K562 (cell line): ENCODE measurements around the gene PNLIPRP1. TPM values are rescaled to one million over a fixed set of nuclear protein-coding genes. Genes with fewer than 3 reads are reported as not detected.

ENCODE experiments used
- ATAC-seq: fragments of 200-7000 bp; cut with Tn5 transposase; 3 replicates; pipeline ENCODE4 v1.9.1; 2020; ENCODE audit warnings: moderate library complexity
- BruUV-seq: library from RNA; stranded (reverse); fragments of 400-500 nt; replicated peaks from 2 replicates; lab custom pipeline; 2021; lab: Mats Ljungman, UMichigan
- CTCF ChIA-PET: fragments of 300-600 bp; formaldehyde crosslinking; extraction: SDS; loops from one replicate; lab custom pipeline; 2021; ENCODE audit warnings: low intra/inter-chr PET ratio; lab: Yijun Ruan, JAX
- POLR2A ChIA-PET: fragments of 300-600, 350-650 bp; sonication (Branson Sonifier 250); formaldehyde crosslinking; extraction: SDS; loops from one replicate; lab custom pipeline; 2021; ENCODE audit warnings: antibody characterized with exemption, inconsistent platforms; lab: Yijun Ruan, JAX
- DNase-seq, 4 experiments: peaks; one replicate each; pipeline versions ENCODE4 v3.0.0 to v3.0.0-alpha.2; 2011 to 2018; ENCODE audit warnings: low spot score in 3 of 4, mixed read lengths in 3 of 4; ENCODE audit errors: extremely low read depth in 1 of 4
- FAIRE-seq: peaks from 2 replicates; lab custom pipeline; 2011; peaks lifted over from hg19 to GRCh38; lab: Jason Lieb, UNC
- H2AFZ ChIP-seq: 2 replicates; pipeline ENCODE4 v1.6.0; 2011; ENCODE audit warnings: low read depth, low read length, control low read depth, inconsistent platforms
- H3K27ac ChIP-seq: fragments of 200-600 bp; 3 replicates; pipeline ENCODE4 v1.8.0; 2011; ENCODE audit warnings: low read depth, mild to moderate bottlenecking, control low read depth, inconsistent platforms, low read length, moderate library complexity, mixed read lengths; ENCODE audit errors: extremely low read depth
- H3K27me3 ChIP-seq, 2 experiments: fragments of 300-600 bp in 1 of 2; 2 replicates in 1 of 2; 3 replicates in 1 of 2; pipeline versions ENCODE4 v1.6.0 to v1.8.0; 2011; ENCODE audit warnings: inconsistent platforms in 2 of 2, low read length in 2 of 2, mild to moderate bottlenecking in 1 of 2, mixed read lengths in 1 of 2, moderate library complexity in 1 of 2; ENCODE audit not compliant: control insufficient read depth in 2 of 2, insufficient read depth in 2 of 2
- H3K36me3 ChIP-seq: fragments of 300-600 bp; 3 replicates; pipeline ENCODE4 v1.8.0; 2011; ENCODE audit warnings: mild to moderate bottlenecking, low read length, inconsistent platforms; ENCODE audit not compliant: control insufficient read depth, insufficient read depth
- H3K4me1 ChIP-seq, 2 experiments: fragments of 200-600 bp in 1 of 2; replicated peaks in 1 of 2; 2 replicates in 1 of 2; 3 replicates in 1 of 2; pipeline versions ENCODE4 v1.5.1 to v1.8.0; 2011; ENCODE audit warnings: inconsistent platforms in 2 of 2, low read length in 2 of 2, mild to moderate bottlenecking in 1 of 2, mixed read lengths in 1 of 2, moderate library complexity in 1 of 2; ENCODE audit not compliant: control insufficient read depth in 2 of 2, insufficient read depth in 2 of 2
- H3K4me2 ChIP-seq: 2 replicates; pipeline ENCODE4 v1.6.1; 2011; ENCODE audit warnings: low read length, control low read depth, inconsistent platforms, mixed read lengths; ENCODE audit not compliant: insufficient read depth
- H3K4me3 ChIP-seq: fragments of 200-600 bp; sonication (generic), shearing (Covaris generic); 2 replicates; pipeline ENCODE4 v1.5.1; 2016; ENCODE audit warnings: control low read depth, inconsistent platforms
- H3K79me2 ChIP-seq: fragments of 200-600 bp; 3 replicates; pipeline ENCODE4 v1.8.0; 2011; ENCODE audit warnings: low read length, inconsistent platforms; ENCODE audit not compliant: control insufficient read depth, insufficient read depth
- H3K9ac ChIP-seq, 2 experiments: 2 replicates each; pipeline versions ENCODE4 v1.6.0 to v1.6.1; 2011; ENCODE audit warnings: low read depth in 2 of 2, low read length in 2 of 2, control low read depth in 1 of 2, inconsistent platforms in 1 of 2, mild to moderate bottlenecking in 1 of 2, mixed read lengths in 1 of 2; ENCODE audit not compliant: insufficient read depth in 1 of 2
- H3K9me1 ChIP-seq: one replicate; pipeline ENCODE4 v1.6.0; 2011; ENCODE audit warnings: inconsistent platforms, mild to moderate bottlenecking, low read length, moderate library complexity; ENCODE audit not compliant: control insufficient read depth, insufficient read depth
- H3K9me3 ChIP-seq: replicated peaks from 2 replicates; pipeline ENCODE4 v1.5.1; 2011; ENCODE audit warnings: low read depth, low read length, inconsistent platforms; ENCODE audit not compliant: control insufficient read depth, insufficient read depth
- H4K20me1 ChIP-seq: replicated peaks from 2 replicates; pipeline ENCODE4 v1.6.1; 2011; ENCODE audit warnings: low read length, inconsistent platforms, mixed read lengths; ENCODE audit not compliant: control insufficient read depth, insufficient read depth
- ARID2 ChIP-seq: fragments of 450-650 bp; IDR thresholded peaks from 2 replicates; pipeline ENCODE4 v1.6.1; 2017; ENCODE audit warnings: antibody characterized with exemption, mild to moderate bottlenecking
- CHD2 ChIP-seq: IDR thresholded peaks from 2 replicates; pipeline ENCODE4 v1.6.1; 2011; ENCODE audit warnings: low read depth, low read length
- GABPA ChIP-seq: fragments of 200-800 bp; sonication (Bioruptor generic); conservative IDR thresholded peaks from 2 replicates; pipeline ENCODE4 v1.6.1; 2016; ENCODE audit warnings: low read depth, missing genetic modification characterization, missing compliant biosample characterization
- WGBS: fragments of 100-300 bp; shearing (Covaris generic); methylation state at CpG from one replicate; pipeline ENCODE4 v1.1.6; 2016; ENCODE audit warnings: low coverage, mixed read lengths; ENCODE audit not compliant: insufficient coverage; ENCODE audit errors: missing lambda C conversion rate; 5-methylcytosine and 5-hydroxymethylcytosine counted together
- in situ Hi-C: fragments of 300-500 bp; cut with MboI; formaldehyde crosslinking; loops from 4 replicates; pipeline ENCODE4 v1.15.0; 2018; ENCODE audit warnings: inconsistent platforms, mixed read lengths
- intact Hi-C: fragments of 100-400 bp; cut with micrococcal nuclease; formaldehyde crosslinking; loops from 2 replicates; pipeline ENCODE4 v1.14.2; 2022
- polyA plus RNA-seq, 8 experiments: library from polyadenylated mRNA; depleted of rRNA in 4 of 8; stranded (reverse) in 5 of 8; unstranded in 3 of 8; fragments of >200 nt; fragmentation: Nextera tagmentation in 2 of 8; fragmentation: Illumina TruSeq in 1 of 8; extraction: Ambion mirVana in 2 of 8; extraction: Trizol in 1 of 8; gene quantifications; 2 replicates each; pipeline versions ENCODE4 v1.2.1 to v1.2.3, GENCODE V29; 2011 to 2014; ENCODE audit warnings: inconsistent platforms in 1 of 8, missing spikeins in 1 of 8
- total RNA-seq, 7 experiments: library from RNA; depleted of rRNA in 6 of 7; stranded (reverse); fragments of >200 nt in 6 of 7; fragmentation: Illumina TruSeq in 2 of 7; extraction: Trizol in 2 of 7; gene quantifications; 2 replicates each; pipeline versions ENCODE4 v1.2.1 to v1.2.3, GENCODE V29; 2011 to 2021; ENCODE audit warnings: low replicate concordance in 1 of 7
- TF ChIP-seq, protein P1 (sequence below): fragments of 250-450 bp; sonication (Bioruptor Pico); IDR thresholded peaks from 2 replicates; pipeline ENCODE4 v1.5.0; 2021; ENCODE audit warnings: mild to moderate bottlenecking, borderline replicate concordance
- TF ChIP-seq, protein P2 (sequence below), 2 experiments: fragments of 450-650 bp; conservative IDR thresholded peaks; 2 replicates each; pipeline ENCODE4 v1.6.1; 2017; ENCODE audit warnings: mild to moderate bottlenecking in 2 of 2, moderate library complexity in 2 of 2
- TF ChIP-seq, protein P3 (sequence below): fragments of 250-450 bp; sonication (Bioruptor Pico); IDR thresholded peaks from 2 replicates; pipeline ENCODE4 v1.8.0; 2021; ENCODE audit warnings: moderate library complexity, mild to moderate bottlenecking, inconsistent platforms

The PNLIPRP1 gene
- total and polyA plus RNA-seq, 9 of the 15 experiments (the other 6 are each of a cell fraction or from before 2014, with no cell fraction given), result 0.60 TPM; not detected in 8

DNA sequence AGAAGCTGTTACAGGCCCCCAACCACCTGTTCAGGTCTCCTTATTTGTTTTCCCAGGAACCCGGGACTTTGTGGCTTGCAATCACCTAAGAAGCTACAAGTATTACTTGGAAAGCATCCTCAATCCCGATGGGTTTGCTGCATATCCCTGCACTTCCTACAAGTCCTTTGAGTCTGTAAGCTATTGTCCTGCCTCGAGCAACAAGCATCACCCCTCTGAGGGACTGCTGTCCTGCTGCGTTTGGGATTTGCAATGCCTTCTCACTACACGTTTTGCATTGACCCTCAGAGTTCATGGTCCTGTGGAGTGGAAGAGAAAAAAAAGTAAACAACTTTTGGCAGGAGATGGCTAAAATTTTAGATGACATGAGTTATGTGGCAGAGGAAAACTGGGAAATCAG is 9.2 kb downstream of the PNLIPRP1 start:
- H3K79me2 ChIP-seq, result no peaks in the 10 kb centered on the region
- no peak overlapping the region for H3K9ac ChIP-seq
- intact Hi-C loops, result no loop called here
- H3K9me3 ChIP-seq, result no peaks in the 10 kb centered on the region
- no peak overlapping the region for H3K27ac ChIP-seq
- H3K4me1 ChIP-seq, result no peaks in the 10 kb centered on the region
- no peak overlapping the region for H3K4me2 ChIP-seq
- DNase-seq, result no peak
- 0% methylated on average over 5 of the region's 5 CpGs for WGBS
- no peak for ATAC-seq
- H3K27me3 ChIP-seq, result no peaks in the 10 kb centered on the region
- no peak overlapping the region for H3K4me3 ChIP-seq
- POLR2A ChIA-PET, result no interaction called here
- BruUV-seq, result no TSS peak
- no peaks in the 10 kb centered on the region for H3K36me3 ChIP-seq
- no peaks in the 10 kb centered on the region for H3K9me1 ChIP-seq
- H4K20me1 ChIP-seq, result no peaks in the 10 kb centered on the region
- CTCF ChIA-PET, result no interaction called here
- TF ChIP-seq ARID2 (no peak), GABPA (tag) (no peak), CHD2 (no peak)
- TF ChIP-seq, protein P1, sequence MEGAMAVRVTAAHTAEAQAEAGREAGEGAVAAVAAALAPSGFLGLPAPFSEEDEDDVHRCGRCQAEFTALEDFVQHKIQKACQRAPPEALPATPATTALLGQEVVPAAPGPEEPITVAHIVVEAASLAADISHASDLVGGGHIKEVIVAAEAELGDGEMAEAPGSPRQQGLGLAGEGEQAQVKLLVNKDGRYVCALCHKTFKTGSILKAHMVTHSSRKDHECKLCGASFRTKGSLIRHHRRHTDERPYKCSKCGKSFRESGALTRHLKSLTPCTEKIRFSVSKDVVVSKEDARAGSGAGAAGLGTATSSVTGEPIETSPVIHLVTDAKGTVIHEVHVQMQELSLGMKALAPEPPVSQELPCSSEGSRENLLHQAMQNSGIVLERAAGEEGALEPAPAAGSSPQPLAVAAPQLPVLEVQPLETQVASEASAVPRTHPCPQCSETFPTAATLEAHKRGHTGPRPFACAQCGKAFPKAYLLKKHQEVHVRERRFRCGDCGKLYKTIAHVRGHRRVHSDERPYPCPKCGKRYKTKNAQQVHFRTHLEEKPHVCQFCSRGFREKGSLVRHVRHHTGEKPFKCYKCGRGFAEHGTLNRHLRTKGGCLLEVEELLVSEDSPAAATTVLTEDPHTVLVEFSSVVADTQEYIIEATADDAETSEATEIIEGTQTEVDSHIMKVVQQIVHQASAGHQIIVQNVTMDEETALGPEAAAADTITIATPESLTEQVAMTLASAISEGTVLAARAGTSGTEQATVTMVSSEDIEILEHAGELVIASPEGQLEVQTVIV, result no peak
- TF ChIP-seq, protein P2, sequence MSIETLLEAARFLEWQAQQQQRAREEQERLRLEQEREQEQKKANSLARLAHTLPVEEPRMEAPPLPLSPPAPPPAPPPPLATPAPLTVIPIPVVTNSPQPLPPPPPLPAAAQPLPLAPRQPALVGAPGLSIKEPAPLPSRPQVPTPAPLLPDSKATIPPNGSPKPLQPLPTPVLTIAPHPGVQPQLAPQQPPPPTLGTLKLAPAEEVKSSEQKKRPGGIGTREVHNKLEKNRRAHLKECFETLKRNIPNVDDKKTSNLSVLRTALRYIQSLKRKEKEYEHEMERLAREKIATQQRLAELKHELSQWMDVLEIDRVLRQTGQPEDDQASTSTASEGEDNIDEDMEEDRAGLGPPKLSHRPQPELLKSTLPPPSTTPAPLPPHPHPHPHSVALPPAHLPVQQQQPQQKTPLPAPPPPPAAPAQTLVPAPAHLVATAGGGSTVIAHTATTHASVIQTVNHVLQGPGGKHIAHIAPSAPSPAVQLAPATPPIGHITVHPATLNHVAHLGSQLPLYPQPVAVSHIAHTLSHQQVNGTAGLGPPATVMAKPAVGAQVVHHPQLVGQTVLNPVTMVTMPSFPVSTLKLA (conservative IDR thresholded peaks at IDR 0.05), result no peak
- TF ChIP-seq, protein P3, sequence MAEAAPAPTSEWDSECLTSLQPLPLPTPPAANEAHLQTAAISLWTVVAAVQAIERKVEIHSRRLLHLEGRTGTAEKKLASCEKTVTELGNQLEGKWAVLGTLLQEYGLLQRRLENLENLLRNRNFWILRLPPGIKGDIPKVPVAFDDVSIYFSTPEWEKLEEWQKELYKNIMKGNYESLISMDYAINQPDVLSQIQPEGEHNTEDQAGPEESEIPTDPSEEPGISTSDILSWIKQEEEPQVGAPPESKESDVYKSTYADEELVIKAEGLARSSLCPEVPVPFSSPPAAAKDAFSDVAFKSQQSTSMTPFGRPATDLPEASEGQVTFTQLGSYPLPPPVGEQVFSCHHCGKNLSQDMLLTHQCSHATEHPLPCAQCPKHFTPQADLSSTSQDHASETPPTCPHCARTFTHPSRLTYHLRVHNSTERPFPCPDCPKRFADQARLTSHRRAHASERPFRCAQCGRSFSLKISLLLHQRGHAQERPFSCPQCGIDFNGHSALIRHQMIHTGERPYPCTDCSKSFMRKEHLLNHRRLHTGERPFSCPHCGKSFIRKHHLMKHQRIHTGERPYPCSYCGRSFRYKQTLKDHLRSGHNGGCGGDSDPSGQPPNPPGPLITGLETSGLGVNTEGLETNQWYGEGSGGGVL (CRISPR knock-in tag), result no peak
- FAIRE-seq, result no peak
- H2AFZ ChIP-seq, result no peak overlapping the region
- in situ Hi-C loops, result no loop called here
